Transverse colon (tissue), 4 donors: Measurements from ENCODE around the gene TAS1R1.

Experiments
- POLR2A ChIP-seq: fragments of 450-650 bp; IDR thresholded peaks from one replicate; pipeline ENCODE4 v1.6.1; 2016; ENCODE audit warnings: antibody characterized with exemption, mild to moderate bottlenecking, moderate library complexity
- POLR2AphosphoS5 ChIP-seq, 3 donors: sonication (generic); formaldehyde crosslinking; IDR thresholded peaks; one replicate each; pipeline ENCODE4 v1.6.1; 2016; ENCODE audit warnings: antibody characterized with exemption in 3 of 3
- TF ChIP-seq, protein P1 (sequence below), 5 experiments: fragments of 200-600 bp in 3 of 5; fragments of 450-650 bp in 2 of 5; sonication (generic) in 3 of 5; IDR thresholded peaks; 1 replicate in 2 of 5; 2 replicates in 3 of 5; pipeline ENCODE4 v1.5.1; 2016 to 2017; ENCODE audit warnings: antibody characterized with exemption in 5 of 5, inconsistent platforms in 3 of 5, mild to moderate bottlenecking in 2 of 5, moderate library complexity in 1 of 5

DNA sequence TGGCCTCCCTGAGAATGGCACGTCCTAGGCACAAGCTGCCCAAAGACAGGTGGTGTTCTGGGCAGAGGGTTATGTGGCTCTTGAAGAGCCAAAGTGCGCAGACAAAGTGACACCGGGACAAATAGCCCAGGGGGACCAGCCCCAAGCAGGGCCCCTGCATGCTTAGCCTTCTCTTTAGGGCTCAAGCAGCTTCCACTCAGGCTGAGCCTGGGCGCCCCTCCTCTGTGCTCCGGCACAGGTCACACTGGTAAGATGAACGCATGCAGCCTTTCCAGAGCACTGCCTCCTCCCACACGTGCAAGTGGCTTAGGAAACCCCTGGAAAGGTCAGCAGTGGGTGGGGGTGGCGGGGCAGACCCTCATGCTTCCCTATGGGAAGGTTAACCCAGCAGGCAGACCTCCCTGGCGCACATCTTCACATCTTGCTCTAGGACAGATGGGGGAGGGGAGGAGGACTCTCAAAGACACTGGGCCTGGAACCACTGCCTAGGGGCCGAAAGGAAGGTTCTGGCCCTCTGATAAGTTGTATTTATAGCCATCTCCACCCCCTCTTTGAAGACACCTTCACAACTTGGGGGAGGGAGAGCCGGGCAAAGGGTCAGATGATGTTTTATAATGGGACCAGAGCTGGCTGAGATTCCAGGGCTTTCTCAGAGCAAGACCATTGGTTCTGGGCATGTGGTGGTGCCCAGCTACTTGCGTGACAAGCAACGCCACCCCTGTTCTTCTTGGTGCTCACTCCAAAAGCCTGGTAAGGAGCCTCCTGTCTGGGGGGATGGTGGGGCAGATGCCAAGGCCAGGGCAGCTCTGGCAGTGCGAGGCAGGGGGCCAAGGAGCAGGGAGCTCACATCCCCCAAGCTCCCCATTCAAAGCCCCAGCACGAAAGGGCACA is 42.0 kb downstream of the TAS1R1 start:
- TF ChIP-seq, protein P1, sequence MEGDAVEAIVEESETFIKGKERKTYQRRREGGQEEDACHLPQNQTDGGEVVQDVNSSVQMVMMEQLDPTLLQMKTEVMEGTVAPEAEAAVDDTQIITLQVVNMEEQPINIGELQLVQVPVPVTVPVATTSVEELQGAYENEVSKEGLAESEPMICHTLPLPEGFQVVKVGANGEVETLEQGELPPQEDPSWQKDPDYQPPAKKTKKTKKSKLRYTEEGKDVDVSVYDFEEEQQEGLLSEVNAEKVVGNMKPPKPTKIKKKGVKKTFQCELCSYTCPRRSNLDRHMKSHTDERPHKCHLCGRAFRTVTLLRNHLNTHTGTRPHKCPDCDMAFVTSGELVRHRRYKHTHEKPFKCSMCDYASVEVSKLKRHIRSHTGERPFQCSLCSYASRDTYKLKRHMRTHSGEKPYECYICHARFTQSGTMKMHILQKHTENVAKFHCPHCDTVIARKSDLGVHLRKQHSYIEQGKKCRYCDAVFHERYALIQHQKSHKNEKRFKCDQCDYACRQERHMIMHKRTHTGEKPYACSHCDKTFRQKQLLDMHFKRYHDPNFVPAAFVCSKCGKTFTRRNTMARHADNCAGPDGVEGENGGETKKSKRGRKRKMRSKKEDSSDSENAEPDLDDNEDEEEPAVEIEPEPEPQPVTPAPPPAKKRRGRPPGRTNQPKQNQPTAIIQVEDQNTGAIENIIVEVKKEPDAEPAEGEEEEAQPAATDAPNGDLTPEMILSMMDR (IDR thresholded peaks at IDR 0.05), result no peak
- TF ChIP-seq POLR2AphosphoS5 (IDR thresholded peaks at IDR 0.05) (no peak), POLR2A (no peak)
